CD4-positive, alpha-beta T cell treated with Interferon gamma for 1 hour (primary cell): ENCODE results near the gene CLEC2B.

ENCODE experiments used
- DNase-seq: peaks from one replicate; pipeline ENCODE4 v3.0.0-alpha.2; 2020

Gene CLEC2B

DNA sequence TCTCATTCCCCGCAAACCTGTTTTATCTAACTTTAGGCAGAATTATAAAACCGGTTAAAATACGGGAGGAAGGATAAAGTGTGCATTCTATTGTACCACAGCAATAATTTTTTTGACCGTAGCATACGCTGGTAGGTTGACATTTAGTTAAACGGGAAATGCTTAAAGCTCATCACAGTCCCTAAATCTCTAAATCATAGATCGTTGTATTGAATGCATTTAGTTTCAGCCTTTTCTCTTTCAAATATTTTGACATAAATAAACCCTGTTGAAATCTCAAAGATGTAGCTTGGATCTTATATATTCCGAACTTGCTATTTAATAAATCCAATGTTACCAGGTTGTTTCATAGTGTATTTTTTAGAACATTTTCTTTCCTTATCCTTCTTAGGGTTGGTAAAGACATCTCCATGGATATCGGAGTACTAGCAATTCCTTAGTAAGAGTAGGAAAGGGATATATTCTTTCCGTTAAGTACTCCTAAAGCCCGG, 798 bp downstream of the CLEC2B start:
- no peak for DNase-seq

DNA sequence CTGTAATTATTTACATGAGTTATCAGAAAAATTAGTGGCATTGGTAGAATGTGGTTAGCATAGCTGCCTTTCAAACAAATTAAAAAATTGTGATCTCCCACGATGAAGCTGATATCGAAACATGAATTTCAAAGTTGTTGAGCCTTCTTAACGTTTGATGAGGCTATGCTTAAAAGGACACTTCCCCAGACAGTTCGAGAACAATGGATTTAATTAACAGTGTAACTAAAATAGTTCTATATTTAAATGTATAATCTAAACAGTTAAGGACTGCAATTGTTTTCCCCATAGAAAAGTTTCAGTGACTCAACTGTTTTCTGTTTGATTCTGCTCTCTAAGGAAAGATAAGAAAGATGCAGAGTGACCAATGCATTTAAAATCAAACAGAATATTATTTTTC, 1.6 kb downstream of the CLEC2B start:
- DNase-seq, result no peak

DNA sequence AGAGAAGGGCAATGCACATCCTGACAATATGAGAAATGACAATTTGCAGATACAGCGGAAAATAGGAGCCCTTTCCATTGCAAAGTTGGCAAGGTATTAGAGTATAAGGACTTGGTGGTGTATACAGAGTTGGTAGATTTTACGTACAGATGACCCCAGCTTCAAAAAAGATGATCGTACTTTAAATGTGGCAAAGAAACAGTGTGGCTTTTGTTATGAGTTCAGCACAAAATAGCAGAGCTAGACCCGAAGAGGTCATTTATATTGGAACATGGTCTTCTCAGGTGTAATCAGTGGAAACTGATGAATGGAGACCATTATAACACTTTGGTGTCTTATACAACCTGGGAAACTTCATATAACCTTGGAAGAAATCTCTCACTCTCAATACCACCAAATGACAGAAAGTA, 2.3 kb downstream of the CLEC2B start:
- no peak for DNase-seq

GRCh38 chr12:9864913-9865675, 4.1 kb downstream of the CLEC2B start:
- DNase-seq, result no peak

- no peak for DNase-seq
These were observed 11.0 kb downstream of the CLEC2B start for GRCh38 chr12:9858135-9858534.

- DNase-seq, result no peak
These were observed 12.3 kb downstream of the CLEC2B start for GRCh38 chr12:9856894-9857293.

DNA sequence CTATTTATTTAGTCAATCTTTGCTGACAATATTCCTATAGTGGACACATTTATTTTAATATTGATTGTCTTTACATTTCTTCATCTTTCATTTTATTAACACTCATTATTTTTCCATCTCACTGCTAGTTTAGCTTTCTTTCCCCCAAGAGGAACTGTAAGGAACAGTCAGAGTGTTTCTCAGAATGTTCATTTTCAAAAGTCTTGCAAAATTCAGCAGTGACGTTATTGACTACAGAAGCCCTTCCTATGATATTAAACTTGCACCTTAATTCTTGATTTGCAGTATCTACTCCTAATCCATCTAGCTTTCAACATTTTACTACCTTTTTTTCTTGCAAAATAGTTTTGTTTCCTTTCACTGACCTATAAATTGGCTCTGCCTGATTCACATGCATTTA, 13.0 kb downstream of the CLEC2B start:
- DNase-seq, result no peak

- DNase-seq, result no peak
These were observed 17.2 kb downstream of the CLEC2B start for GRCh38 chr12:9851927-9852326.

GRCh38 chr12:9851050-9851449, 18.1 kb downstream of the CLEC2B start:
- DNase-seq, result no peak

DNA sequence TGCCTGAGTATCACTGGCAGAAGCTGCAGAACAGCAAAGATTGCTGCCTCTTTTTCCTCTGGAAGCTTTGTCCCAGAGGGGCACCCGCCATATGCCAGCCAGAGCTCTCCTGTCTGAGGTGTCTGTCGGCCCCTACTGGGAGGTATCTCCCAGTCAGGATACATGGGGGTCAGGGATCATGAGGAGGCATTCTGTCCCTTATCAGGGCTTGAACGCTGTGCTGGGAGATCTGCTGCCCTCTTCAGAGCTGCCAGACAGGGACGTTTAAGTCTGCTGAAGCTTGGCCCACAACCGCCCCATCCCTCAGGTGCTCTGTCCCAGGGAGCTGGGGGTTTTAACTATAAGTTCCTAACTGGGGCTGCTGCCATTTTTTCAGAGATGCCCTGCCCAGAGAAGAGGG, 20.3 kb downstream of the CLEC2B start:
- no peak for DNase-seq

GRCh38 chr12:9843407-9843806, 25.7 kb downstream of the CLEC2B start:
- no peak for DNase-seq

GRCh38 chr12:9831720-9832119, 37.4 kb downstream of the CLEC2B start:
- no peak for DNase-seq

- no peak for DNase-seq
These were observed 39.2 kb downstream of the CLEC2B start for GRCh38 chr12:9829982-9830381.

GRCh38 chr12:9829483-9829882, 39.7 kb downstream of the CLEC2B start:
- DNase-seq, result no peak

DNA sequence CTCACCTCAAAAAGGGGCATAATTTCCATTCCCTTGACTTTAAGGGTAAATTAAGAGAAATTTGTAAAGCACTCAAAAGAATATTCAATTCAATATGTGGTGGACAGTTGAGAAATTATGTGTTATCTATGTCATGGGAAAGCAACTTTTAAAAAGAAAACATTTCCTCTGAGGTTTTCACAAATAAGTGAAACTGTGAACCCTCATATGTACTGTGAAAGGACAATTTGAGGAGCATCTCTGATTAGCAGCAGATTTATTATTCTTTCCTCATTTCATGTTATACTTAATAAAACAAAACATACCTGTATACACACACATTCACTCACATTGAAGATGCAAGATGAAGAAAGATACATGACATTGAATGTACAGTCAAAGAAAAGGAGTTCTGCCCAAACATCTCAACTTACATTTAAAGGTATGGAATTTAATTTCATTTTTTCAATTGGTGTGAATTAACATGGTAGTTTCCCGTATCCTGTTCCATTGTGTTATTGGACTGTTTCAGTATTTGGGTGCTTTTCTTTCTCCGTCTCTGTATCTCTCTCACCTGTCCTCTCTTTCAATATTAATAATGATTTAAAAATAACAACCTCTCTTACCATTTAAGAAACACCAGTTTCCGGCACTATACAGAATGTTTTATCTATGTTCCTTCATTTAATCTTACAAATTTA, 41.8 kb downstream of the CLEC2B start, which contains the start of gene KLRF1:
TSS of gene KLRF1 (plus strand) at position 273 of the 680 bp plus-strand sequence. CDS start at position 337, 64 bp downstream.
- DNase-seq, result no peak

DNA sequence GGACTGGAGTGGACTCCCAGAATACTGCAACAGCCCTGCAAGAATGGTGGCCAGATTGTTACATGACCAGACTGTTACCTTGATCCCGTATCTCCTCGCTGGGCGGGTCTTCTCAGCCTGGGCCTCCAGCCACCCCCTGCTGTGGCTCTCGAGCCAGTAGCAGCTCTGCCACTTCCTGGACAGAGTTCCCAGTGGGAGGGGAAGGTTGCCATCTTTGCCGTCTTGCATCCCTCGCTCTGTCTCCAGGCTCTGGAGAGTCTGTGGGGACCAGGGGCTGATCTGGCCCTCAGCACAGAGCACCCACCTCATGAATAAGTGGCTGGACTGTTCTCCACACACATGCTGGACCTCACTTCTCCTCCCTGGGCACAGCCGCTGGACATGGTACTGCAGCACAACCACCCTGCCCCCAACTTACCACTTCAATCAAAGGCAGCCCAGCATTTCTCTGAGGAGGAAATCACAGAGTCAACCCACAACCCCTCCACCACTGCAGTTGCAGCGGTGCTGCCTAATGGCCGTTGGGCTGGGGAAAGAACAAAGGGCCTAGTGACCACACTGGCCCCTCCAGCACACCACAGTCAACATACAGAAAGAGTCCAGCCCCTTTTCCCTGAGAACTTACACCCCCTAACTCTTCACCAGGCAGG, 48.7 kb downstream of the CLEC2B start:
- no peak for DNase-seq

GRCh38 chr12:9813821-9814798, 55.0 kb downstream of the CLEC2B start:
- peak; percentile 91 for DNase-seq

GRCh38 chr12:9811621-9812020, 57.5 kb downstream of the CLEC2B start:
- DNase-seq, result no peak

DNA sequence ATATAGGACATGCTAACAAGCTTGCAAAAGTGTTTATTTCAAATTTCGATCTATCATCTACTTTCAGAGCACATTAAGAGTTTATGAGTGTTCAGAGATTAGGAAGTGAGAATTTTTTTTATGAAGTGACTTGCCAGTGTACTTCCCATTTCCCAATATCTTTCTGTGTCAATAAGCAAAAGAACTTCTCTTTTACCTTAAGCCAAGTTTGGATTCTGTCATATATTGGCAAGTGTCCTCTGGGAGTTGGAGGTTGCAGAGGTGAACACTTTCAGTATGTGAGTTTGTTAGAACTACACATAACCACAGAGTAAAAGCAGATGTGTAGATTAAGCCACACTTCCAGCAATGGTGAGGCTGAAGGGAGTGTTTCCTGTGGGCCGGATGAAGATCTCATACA, 58.5 kb downstream of the CLEC2B start:
- DNase-seq, result no peak

DNA sequence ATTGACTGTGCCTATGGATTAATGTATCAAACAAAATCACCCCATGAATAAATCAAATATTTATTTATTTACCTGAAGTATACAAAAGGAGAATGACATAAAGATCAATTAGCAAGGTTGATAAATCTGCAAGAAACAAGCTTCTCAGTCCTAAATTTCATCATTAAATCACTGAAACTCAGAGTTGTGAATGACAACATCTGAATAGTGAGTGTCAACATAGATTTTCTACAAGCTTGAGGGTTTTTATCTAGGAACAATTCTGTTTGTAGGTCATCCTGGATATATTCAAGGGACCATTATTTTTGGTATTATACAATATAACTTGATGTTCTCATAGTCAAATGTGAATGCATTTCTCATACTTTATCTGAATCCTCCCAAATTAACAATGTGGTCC, 59.3 kb downstream of the CLEC2B start:
- DNase-seq, result no peak

DNA sequence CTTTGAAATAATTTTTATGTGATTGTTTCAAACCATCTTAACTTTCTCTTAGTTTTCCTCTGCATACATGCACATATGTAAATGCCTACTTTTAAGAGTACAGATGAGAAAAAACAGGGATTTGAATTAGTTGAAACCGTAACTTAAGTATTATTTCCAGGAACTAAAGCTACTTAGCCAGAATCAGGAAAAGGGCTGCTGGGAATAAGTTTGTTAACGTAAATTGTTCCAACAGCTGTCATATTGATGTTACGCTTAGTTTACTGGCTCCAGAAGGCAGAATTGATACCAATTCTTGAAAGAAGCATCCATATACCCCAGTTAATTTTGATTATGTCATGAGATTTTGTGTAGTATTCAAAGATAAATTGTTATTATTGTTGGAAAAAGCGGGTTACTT, 59.8 kb downstream of the CLEC2B start:
- DNase-seq, result no peak

DNA sequence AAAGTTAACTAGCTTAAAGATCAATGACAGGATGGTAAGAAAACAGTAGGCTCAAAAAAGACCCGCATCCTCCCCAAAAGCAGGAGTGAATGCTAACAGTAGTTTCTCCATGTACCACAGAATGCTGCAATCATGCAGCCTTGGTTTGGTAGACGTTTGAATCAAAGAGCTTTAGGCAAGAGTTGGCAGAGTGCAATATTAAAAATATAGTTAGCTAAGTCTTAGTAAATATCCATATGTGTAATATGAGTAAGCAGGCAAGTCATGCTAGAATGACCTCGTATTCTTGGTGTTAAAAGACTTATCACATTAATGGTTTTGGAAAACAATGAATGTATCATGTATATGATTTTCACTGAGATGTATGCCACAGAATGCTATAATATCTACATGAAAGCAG, 60.6 kb downstream of the CLEC2B start:
- DNase-seq, result no peak

DNA sequence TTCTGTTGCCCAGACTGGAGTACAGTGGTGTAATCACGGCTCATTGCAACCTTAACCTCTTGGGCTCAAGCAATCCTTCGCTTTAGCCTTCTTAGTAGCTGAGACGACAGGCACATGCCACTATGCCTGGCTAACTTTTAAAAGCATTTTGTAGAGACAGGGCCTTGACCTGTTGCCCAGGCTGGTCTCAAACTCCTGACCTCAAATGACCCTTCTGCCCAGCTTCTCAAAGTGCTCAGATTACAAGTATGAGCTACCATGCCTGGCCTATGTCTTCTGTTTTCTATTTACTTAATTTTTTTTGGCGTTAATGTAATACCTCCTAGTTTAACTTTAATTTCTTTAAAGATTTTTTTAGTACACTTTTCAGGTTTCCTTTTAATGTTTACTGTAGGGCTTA, 62.4 kb downstream of the CLEC2B start:
- DNase-seq, result no peak
